SK-N-MC (cell line): ENCODE results near the gene HECA.

Experiments
- EZH2 ChIP-seq: fragments of 200-600 bp; sonication (generic); IDR thresholded peaks from one replicate; pipeline ENCODE4 v1.6.1; 2017; ENCODE audit warnings: antibody characterized with exemption
- POLR2AphosphoS5 ChIP-seq: IDR thresholded peaks from 2 replicates; pipeline ENCODE4 v1.6.1; 2012; ENCODE audit warnings: mild to moderate bottlenecking, low read depth, low read length, borderline replicate concordance

DNA sequence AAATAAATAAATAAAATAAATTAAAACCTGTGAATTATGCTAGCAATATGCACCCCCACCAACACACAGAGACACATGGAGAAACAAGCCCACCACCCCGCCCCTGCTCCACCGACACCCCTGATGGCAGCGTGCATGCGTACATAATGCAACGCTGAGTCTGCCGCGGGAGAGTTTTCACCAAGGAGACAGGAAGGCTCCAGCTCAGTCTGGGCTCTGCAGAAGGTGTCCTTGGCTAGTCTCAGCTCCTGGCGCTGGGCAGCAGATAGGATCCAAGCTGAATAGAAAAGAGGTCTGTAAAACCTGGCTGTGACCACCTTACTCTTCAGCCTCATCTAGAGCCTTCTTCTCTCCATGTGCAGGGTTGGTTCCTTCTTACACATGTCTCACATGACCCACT, 26.5 kb upstream of the HECA start:
- no peak for TF ChIP-seq EZH2
- no peak for TF ChIP-seq POLR2AphosphoS5
